CD14-positive monocyte (primary cell): ENCODE data around the gene SNAI1. TPM values are rescaled to one million over a fixed set of nuclear protein-coding genes. Genes with fewer than 3 reads are reported as not detected.

ENCODE experiments used
- DNase-seq, 3 donors: peaks; one replicate each; pipeline ENCODE4 v3.0.0-alpha.2; 2011 to 2022
- H2AFZ ChIP-seq: 2 replicates; pipeline ENCODE4 v1.6.0; 2012; ENCODE audit warnings: mild to moderate bottlenecking, low read depth, low read length, inconsistent platforms; ENCODE audit not compliant: insufficient read depth, poor library complexity, severe bottlenecking
- H3K27ac ChIP-seq, 2 donors: 1 replicate in 1 of 2; 2 replicates in 1 of 2; pipeline ENCODE4 v1.5.1; 2012 to 2013; ENCODE audit warnings: low read length in 2 of 2, control low read depth in 1 of 2, inconsistent platforms in 1 of 2, low read depth in 1 of 2, mild to moderate bottlenecking in 1 of 2
- H3K27me3 ChIP-seq, 2 donors: one replicate each; pipeline versions ENCODE4 v1.6.0 to v1.6.1; 2011 to 2013; ENCODE audit warnings: low read length in 2 of 2; ENCODE audit not compliant: control insufficient read depth in 2 of 2, insufficient read depth in 2 of 2
- H3K36me3 ChIP-seq, 2 donors: replicated peaks in 1 of 2; 1 replicate in 1 of 2; 2 replicates in 1 of 2; pipeline versions ENCODE4 v1.5.1 to v1.6.1; 2012 to 2013; ENCODE audit warnings: low read length in 2 of 2, control low read depth in 1 of 2, inconsistent platforms in 1 of 2, mild to moderate bottlenecking in 1 of 2; ENCODE audit not compliant: insufficient read depth in 2 of 2, control insufficient read depth in 1 of 2
- H3K4me1 ChIP-seq, 2 donors: 1 replicate in 1 of 2; 2 replicates in 1 of 2; pipeline versions ENCODE4 v1.5.1 to v1.6.1; 2012 to 2013; ENCODE audit warnings: low read length in 2 of 2, control low read depth in 1 of 2, inconsistent platforms in 1 of 2, mild to moderate bottlenecking in 1 of 2, moderate library complexity in 1 of 2; ENCODE audit not compliant: insufficient read depth in 2 of 2, control insufficient read depth in 1 of 2
- H3K4me2 ChIP-seq: replicated peaks from 2 replicates; pipeline ENCODE3; 2012; ENCODE audit warnings: low read length, moderate library complexity, mild to moderate bottlenecking; ENCODE audit not compliant: poor library complexity, severe bottlenecking; ENCODE audit errors: extremely low read depth
- H3K4me3 ChIP-seq, 3 experiments: fragments of 200-600 bp in 1 of 3; sonication (generic) in 1 of 3; replicated peaks in 1 of 3; 1 replicate in 2 of 3; 2 replicates in 1 of 3; pipeline ENCODE4 v1.5.1; 2011 to 2013; ENCODE audit warnings: low read length in 3 of 3, mild to moderate bottlenecking in 3 of 3, control low read depth in 2 of 3, low read depth in 2 of 3, inconsistent platforms in 1 of 3, moderate library complexity in 1 of 3
- H3K79me2 ChIP-seq: 2 replicates; pipeline ENCODE4 v1.6.0; 2012; ENCODE audit warnings: mild to moderate bottlenecking, control low read depth, inconsistent platforms, low read length, moderate library complexity; ENCODE audit not compliant: insufficient read depth
- H3K9ac ChIP-seq: 2 replicates; pipeline ENCODE4 v1.6.0; 2017; ENCODE audit warnings: low read length, mild to moderate bottlenecking; ENCODE audit not compliant: insufficient read depth, poor library complexity, severe bottlenecking
- H3K9me3 ChIP-seq, 2 donors: replicated peaks in 1 of 2; 1 replicate in 1 of 2; 2 replicates in 1 of 2; pipeline versions ENCODE4 v1.5.1 to v1.6.1; 2012 to 2013; ENCODE audit warnings: low read length in 2 of 2, control low read depth in 1 of 2; ENCODE audit not compliant: control insufficient read depth in 1 of 2, insufficient read depth in 1 of 2
- H4K20me1 ChIP-seq: 2 replicates; pipeline ENCODE4 v1.6.0; 2012; ENCODE audit warnings: mild to moderate bottlenecking, low read length, control low read depth, moderate library complexity; ENCODE audit not compliant: insufficient read depth
- H3K27ac Mint-ChIP-seq, 7 donors: one replicate each; pipeline ENCODE4 v1.8.0; 2020; ENCODE audit warnings: mild to moderate bottlenecking in 7 of 7, mixed read lengths in 7 of 7, moderate library complexity in 6 of 7, inconsistent platforms in 2 of 7
- H3K27me3 Mint-ChIP-seq, 3 donors: one replicate each; pipeline ENCODE4 v1.8.0; 2021 to 2022; ENCODE audit warnings: low read depth in 3 of 3, mild to moderate bottlenecking in 3 of 3, mixed read lengths in 3 of 3, moderate library complexity in 3 of 3, inconsistent platforms in 1 of 3
- H3K36me3 Mint-ChIP-seq, 2 donors: one replicate each; pipeline ENCODE4 v1.8.0; 2020; ENCODE audit warnings: mixed read lengths in 2 of 2, inconsistent platforms in 1 of 2, mild to moderate bottlenecking in 1 of 2
- H3K4me1 Mint-ChIP-seq: one replicate; pipeline ENCODE4 v1.8.0; 2020; ENCODE audit warnings: mild to moderate bottlenecking, mixed read lengths
- H3K4me3 Mint-ChIP-seq, 2 donors: one replicate each; pipeline ENCODE4 v1.8.0; 2020; ENCODE audit warnings: mild to moderate bottlenecking in 2 of 2, mixed read lengths in 2 of 2, moderate library complexity in 1 of 2
- H3K9me3 Mint-ChIP-seq, 7 donors: one replicate each; pipeline ENCODE4 v1.8.0; 2020 to 2022; ENCODE audit warnings: mixed read lengths in 7 of 7, mild to moderate bottlenecking in 6 of 7, moderate library complexity in 6 of 7, inconsistent platforms in 2 of 7
- WGBS: methylation state at CpG from one replicate; pipeline ENCODE4 v1.1.5; 2013; ENCODE audit warnings: missing lambda C conversion rate; ENCODE audit not compliant: insufficient coverage; 5-methylcytosine and 5-hydroxymethylcytosine counted together
- intact Hi-C, 2 donors: fragments of 100-400 bp; cut with micrococcal nuclease; formaldehyde crosslinking; loops; one replicate each; pipeline versions ENCODE4 v1.15.0 to v1.15.1; 2023
- polyA minus RNA-seq: library from RNA; depleted of rRNA, polyadenylated mRNA; stranded (reverse); fragments of >200 nt; gene quantifications from 2 replicates; pipeline ENCODE4 v1.2.3, GENCODE V29; 2012
- polyA plus RNA-seq, 3 donors: library from polyadenylated mRNA; depleted of rRNA in 1 of 3; unstranded in 2 of 3; stranded (reverse) in 1 of 3; fragments of 300-500 nt in 2 of 3; fragments of >200 nt in 1 of 3; fragmentation: Illumina TruSeq in 2 of 3; gene quantifications; 1 replicate in 2 of 3; 2 replicates in 1 of 3; pipeline ENCODE4 v1.2.3, GENCODE V29; 2012 to 2021
- total RNA-seq, 12 experiments: library from RNA in 1 of 12; stranded (reverse) in 1 of 12; fragments of 120-200 nt in 1 of 12; gene quantifications; one replicate each; pipeline ENCODE4 v1.2.4 and lab custom pipeline; 2013 to 2026; ENCODE audit warnings: mixed read lengths in 6 of 12, inconsistent platforms in 1 of 12
- TF ChIP-seq, protein P1 (sequence below): fragments of 200-600 bp; IDR thresholded peaks from one replicate; pipeline ENCODE4 v1.8.0; 2022; ENCODE audit warnings: antibody characterized with exemption, mild to moderate bottlenecking

The SNAI1 gene
- 0.79 TPM for total RNA-seq (2013)
- polyA plus RNA-seq = 100 to 1,000 TPM in 1 of 3 donors, 1 to 10 TPM in 2; 2.4 to 181 (median 2.6) TPM
- 8.5 and 12.6 TPM in 2 replicates for polyA minus RNA-seq
- 45.9 to 172 (median 83.2) reads per million in 11 experiments for total RNA-seq (lab: John Stamatoyannopoulos, UW)

DNA sequence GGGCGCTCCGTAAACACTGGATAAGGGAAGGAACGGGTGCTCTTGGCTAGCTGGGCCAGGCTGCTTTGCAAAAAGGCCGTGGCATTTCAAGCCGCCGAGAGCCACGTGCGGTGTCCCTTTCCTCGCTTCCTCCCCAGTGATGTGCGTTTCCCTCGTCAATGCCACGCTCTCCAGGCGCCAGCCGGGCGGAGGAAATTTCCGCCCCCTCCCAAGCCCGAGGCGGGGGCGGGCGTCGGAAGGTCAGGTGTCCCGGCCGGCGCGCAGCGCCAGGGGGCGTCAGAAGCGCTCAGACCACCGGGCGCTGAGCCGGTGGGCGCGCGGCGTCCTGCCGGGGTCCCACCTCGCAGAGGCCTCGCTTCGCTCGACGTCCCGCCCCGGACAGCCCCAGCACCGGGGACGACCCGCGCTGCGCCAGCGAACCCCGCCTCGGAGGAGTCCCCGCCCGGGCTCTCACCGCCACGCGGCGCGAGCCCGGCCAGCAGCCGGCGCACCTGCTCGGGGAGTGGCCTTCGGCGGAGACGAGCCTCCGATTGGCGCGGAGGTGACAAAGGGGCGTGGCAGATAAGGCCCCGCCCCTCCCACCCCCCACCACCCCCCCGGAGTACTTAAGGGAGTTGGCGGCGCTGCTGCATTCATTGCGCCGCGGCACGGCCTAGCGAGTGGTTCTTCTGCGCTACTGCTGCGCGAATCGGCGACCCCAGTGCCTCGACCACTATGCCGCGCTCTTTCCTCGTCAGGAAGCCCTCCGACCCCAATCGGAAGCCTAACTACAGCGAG lies at the start of gene SNAI1:
TSS of gene SNAI1 (plus strand) at position 635 of the 777 bp plus-strand sequence. CDS start at position 715, 80 bp downstream.
- TF ChIP-seq, protein P1, sequence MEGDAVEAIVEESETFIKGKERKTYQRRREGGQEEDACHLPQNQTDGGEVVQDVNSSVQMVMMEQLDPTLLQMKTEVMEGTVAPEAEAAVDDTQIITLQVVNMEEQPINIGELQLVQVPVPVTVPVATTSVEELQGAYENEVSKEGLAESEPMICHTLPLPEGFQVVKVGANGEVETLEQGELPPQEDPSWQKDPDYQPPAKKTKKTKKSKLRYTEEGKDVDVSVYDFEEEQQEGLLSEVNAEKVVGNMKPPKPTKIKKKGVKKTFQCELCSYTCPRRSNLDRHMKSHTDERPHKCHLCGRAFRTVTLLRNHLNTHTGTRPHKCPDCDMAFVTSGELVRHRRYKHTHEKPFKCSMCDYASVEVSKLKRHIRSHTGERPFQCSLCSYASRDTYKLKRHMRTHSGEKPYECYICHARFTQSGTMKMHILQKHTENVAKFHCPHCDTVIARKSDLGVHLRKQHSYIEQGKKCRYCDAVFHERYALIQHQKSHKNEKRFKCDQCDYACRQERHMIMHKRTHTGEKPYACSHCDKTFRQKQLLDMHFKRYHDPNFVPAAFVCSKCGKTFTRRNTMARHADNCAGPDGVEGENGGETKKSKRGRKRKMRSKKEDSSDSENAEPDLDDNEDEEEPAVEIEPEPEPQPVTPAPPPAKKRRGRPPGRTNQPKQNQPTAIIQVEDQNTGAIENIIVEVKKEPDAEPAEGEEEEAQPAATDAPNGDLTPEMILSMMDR = peak; percentile 56
- Histone ChIP-seq H3K9ac (peak within 1 kb of the TSS; percentile 77), H3K9me3 (no peaks in the 10 kb centered on the region), H3K4me1 (peaks cover 23 to 60% of the 10 kb centered on the region in 2 donors), H3K4me3 (peak within 1 kb of the TSS; percentile 48 to 86 (median 53)), H3K27me3 (peaks cover 0 to 10% of the 10 kb centered on the region in 2 donors), H3K4me2 (peak within 1 kb of the TSS; percentile 89), H3K27ac (peak within 1 kb of the TSS; percentile 28 to 81), H2AFZ (peak within 1 kb of the TSS; percentile 68), H3K79me2 (peaks cover 7% of the 10 kb centered on the region), H3K36me3 (peaks cover 0 to 4% of the 10 kb centered on the region in 2 donors), H4K20me1 (peaks cover 35% of the 10 kb centered on the region)
- Mint-ChIP-seq H3K9me3 (no peaks in the 10 kb centered on the region), H3K4me3 (peak within 1 kb of the TSS; percentile 85), H3K27ac (peak within 1 kb of the TSS; percentile 46 to 90 (median 85)), H3K4me1 (peaks cover 44% of the 10 kb centered on the region), H3K36me3 (peaks cover 16 to 19% of the 10 kb centered on the region in 2 donors), H3K27me3 (peaks cover 19 to 27% (median 22%) of the 10 kb centered on the region in 3 donors)
- intact Hi-C loops = no loop called here
- peak; percentile 72 to 87 (median 77) for DNase-seq
- 1% methylated on average over 74 of the region's 90 CpGs for WGBS

DNA sequence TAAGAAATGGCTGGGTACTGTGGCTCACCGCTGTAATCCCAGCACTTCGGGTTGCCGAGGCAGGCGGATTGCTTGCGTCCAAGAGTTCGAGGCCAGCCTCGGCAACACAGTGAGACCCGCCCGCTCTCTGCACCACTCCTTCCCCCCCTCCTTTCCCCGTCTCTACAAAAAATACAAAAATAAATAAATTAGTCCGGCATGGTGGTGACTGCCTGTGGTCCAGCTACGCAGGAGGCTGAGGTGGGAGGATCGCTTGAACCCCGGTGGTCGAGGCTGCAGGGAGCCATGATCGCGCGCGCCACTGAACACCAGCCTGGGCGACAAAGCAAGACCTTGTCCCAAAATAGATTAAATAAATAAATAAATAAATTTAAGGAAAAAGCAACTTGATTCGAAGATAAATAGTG lies 47.0 kb upstream of the SNAI1 start:
- no peaks in the 10 kb centered on the region for H3K27me3 ChIP-seq
- H3K4me3 Mint-ChIP-seq = peak overlapping the region in 1 of 2 donors; percentile 94
- peak overlapping the region; percentile 91 for H3K4me2 ChIP-seq
- peak overlapping the region; percentile 4 to 93 (median 43) for H3K4me3 ChIP-seq
- H3K9me3 ChIP-seq = no peaks in the 10 kb centered on the region
- H3K27ac ChIP-seq = peak overlapping the region; percentile 79 to 92
- H3K4me1 ChIP-seq = peaks cover 45 to 51% of the 10 kb centered on the region in 2 donors
- no CpG with 5 or more reads among the region's 21 CpGs for WGBS
- peaks cover 42% of the 10 kb centered on the region for H4K20me1 ChIP-seq
- no peak overlapping the region for H3K9ac ChIP-seq
- peak overlapping the region; percentile 95 to 98 (median 97) for H3K27ac Mint-ChIP-seq
- DNase-seq = no peak
- H3K9me3 Mint-ChIP-seq = peaks cover 0 to 5% (median 0%) of the 10 kb centered on the region in 7 donors
- H2AFZ ChIP-seq = peak overlapping the region; percentile 63
- intact Hi-C loops = loop anchor here in 1 of 2 donors (2.0 kb wide), 1 partner anchor 21 kb away; the partner anchor contains the start of gene SPATA2
- H3K4me1 Mint-ChIP-seq = peaks cover 48% of the 10 kb centered on the region
- TF ChIP-seq, protein P1 = no peak
- peaks cover 12 to 18% of the 10 kb centered on the region in 2 donors for H3K36me3 Mint-ChIP-seq
- H3K36me3 ChIP-seq = peaks cover 2 to 20% of the 10 kb centered on the region in 2 donors
- H3K27me3 Mint-ChIP-seq = no peaks in the 10 kb centered on the region
- peaks cover 49% of the 10 kb centered on the region for H3K79me2 ChIP-seq
